CD14-positive monocyte (primary cell): Measurements from ENCODE around the gene KRTAP10-6. TPM values are rescaled to one million over a fixed set of nuclear protein-coding genes. Genes with fewer than 3 reads are reported as not detected.
A peak's percentile ranks its signal among the peaks of the same experiment; 100 is the strongest.

Experiments
- DNase-seq, 3 donors: peaks; one replicate each; pipeline ENCODE4 v3.0.0-alpha.2; 2011 to 2022
- H2AFZ ChIP-seq: 2 replicates; pipeline ENCODE4 v1.6.0; 2012; ENCODE audit warnings: mild to moderate bottlenecking, low read depth, low read length, inconsistent platforms; ENCODE audit not compliant: insufficient read depth, poor library complexity, severe bottlenecking
- H3K27ac ChIP-seq, 2 donors: 1 replicate in 1 of 2; 2 replicates in 1 of 2; pipeline ENCODE4 v1.5.1; 2012 to 2013; ENCODE audit warnings: low read length in 2 of 2, control low read depth in 1 of 2, inconsistent platforms in 1 of 2, low read depth in 1 of 2, mild to moderate bottlenecking in 1 of 2
- H3K27me3 ChIP-seq, 2 donors: one replicate each; pipeline versions ENCODE4 v1.6.0 to v1.6.1; 2011 to 2013; ENCODE audit warnings: low read length in 2 of 2; ENCODE audit not compliant: control insufficient read depth in 2 of 2, insufficient read depth in 2 of 2
- H3K36me3 ChIP-seq, 2 donors: replicated peaks in 1 of 2; 1 replicate in 1 of 2; 2 replicates in 1 of 2; pipeline versions ENCODE4 v1.5.1 to v1.6.1; 2012 to 2013; ENCODE audit warnings: low read length in 2 of 2, control low read depth in 1 of 2, inconsistent platforms in 1 of 2, mild to moderate bottlenecking in 1 of 2; ENCODE audit not compliant: insufficient read depth in 2 of 2, control insufficient read depth in 1 of 2
- H3K4me1 ChIP-seq, 2 donors: 1 replicate in 1 of 2; 2 replicates in 1 of 2; pipeline versions ENCODE4 v1.5.1 to v1.6.1; 2012 to 2013; ENCODE audit warnings: low read length in 2 of 2, control low read depth in 1 of 2, inconsistent platforms in 1 of 2, mild to moderate bottlenecking in 1 of 2, moderate library complexity in 1 of 2; ENCODE audit not compliant: insufficient read depth in 2 of 2, control insufficient read depth in 1 of 2
- H3K4me2 ChIP-seq: replicated peaks from 2 replicates; pipeline ENCODE3; 2012; ENCODE audit warnings: low read length, moderate library complexity, mild to moderate bottlenecking; ENCODE audit not compliant: poor library complexity, severe bottlenecking; ENCODE audit errors: extremely low read depth
- H3K4me3 ChIP-seq, 3 experiments: fragments of 200-600 bp in 1 of 3; sonication (generic) in 1 of 3; replicated peaks in 1 of 3; 1 replicate in 2 of 3; 2 replicates in 1 of 3; pipeline ENCODE4 v1.5.1; 2011 to 2013; ENCODE audit warnings: low read length in 3 of 3, mild to moderate bottlenecking in 3 of 3, control low read depth in 2 of 3, low read depth in 2 of 3, inconsistent platforms in 1 of 3, moderate library complexity in 1 of 3
- H3K79me2 ChIP-seq: 2 replicates; pipeline ENCODE4 v1.6.0; 2012; ENCODE audit warnings: mild to moderate bottlenecking, control low read depth, inconsistent platforms, low read length, moderate library complexity; ENCODE audit not compliant: insufficient read depth
- H3K9ac ChIP-seq: 2 replicates; pipeline ENCODE4 v1.6.0; 2017; ENCODE audit warnings: low read length, mild to moderate bottlenecking; ENCODE audit not compliant: insufficient read depth, poor library complexity, severe bottlenecking
- H3K9me3 ChIP-seq, 2 donors: replicated peaks in 1 of 2; 1 replicate in 1 of 2; 2 replicates in 1 of 2; pipeline versions ENCODE4 v1.5.1 to v1.6.1; 2012 to 2013; ENCODE audit warnings: low read length in 2 of 2, control low read depth in 1 of 2; ENCODE audit not compliant: control insufficient read depth in 1 of 2, insufficient read depth in 1 of 2
- H4K20me1 ChIP-seq: 2 replicates; pipeline ENCODE4 v1.6.0; 2012; ENCODE audit warnings: mild to moderate bottlenecking, low read length, control low read depth, moderate library complexity; ENCODE audit not compliant: insufficient read depth
- H3K27ac Mint-ChIP-seq, 7 donors: one replicate each; pipeline ENCODE4 v1.8.0; 2020; ENCODE audit warnings: mild to moderate bottlenecking in 7 of 7, mixed read lengths in 7 of 7, moderate library complexity in 6 of 7, inconsistent platforms in 2 of 7
- H3K27me3 Mint-ChIP-seq, 3 donors: one replicate each; pipeline ENCODE4 v1.8.0; 2021 to 2022; ENCODE audit warnings: low read depth in 3 of 3, mild to moderate bottlenecking in 3 of 3, mixed read lengths in 3 of 3, moderate library complexity in 3 of 3, inconsistent platforms in 1 of 3
- H3K36me3 Mint-ChIP-seq, 2 donors: one replicate each; pipeline ENCODE4 v1.8.0; 2020; ENCODE audit warnings: mixed read lengths in 2 of 2, inconsistent platforms in 1 of 2, mild to moderate bottlenecking in 1 of 2
- H3K4me1 Mint-ChIP-seq: one replicate; pipeline ENCODE4 v1.8.0; 2020; ENCODE audit warnings: mild to moderate bottlenecking, mixed read lengths
- H3K4me3 Mint-ChIP-seq, 2 donors: one replicate each; pipeline ENCODE4 v1.8.0; 2020; ENCODE audit warnings: mild to moderate bottlenecking in 2 of 2, mixed read lengths in 2 of 2, moderate library complexity in 1 of 2
- H3K9me3 Mint-ChIP-seq, 7 donors: one replicate each; pipeline ENCODE4 v1.8.0; 2020 to 2022; ENCODE audit warnings: mixed read lengths in 7 of 7, mild to moderate bottlenecking in 6 of 7, moderate library complexity in 6 of 7, inconsistent platforms in 2 of 7
- CTCF ChIP-seq: fragments of 200-600 bp; IDR thresholded peaks from one replicate; pipeline ENCODE4 v1.8.0; 2022; ENCODE audit warnings: antibody characterized with exemption, mild to moderate bottlenecking
- WGBS: methylation state at CpG from one replicate; pipeline ENCODE4 v1.1.5; 2013; ENCODE audit warnings: missing lambda C conversion rate; ENCODE audit not compliant: insufficient coverage; 5-methylcytosine and 5-hydroxymethylcytosine counted together
- intact Hi-C, 2 donors: fragments of 100-400 bp; cut with micrococcal nuclease; formaldehyde crosslinking; loops; one replicate each; pipeline versions ENCODE4 v1.15.0 to v1.15.1; 2023
- polyA plus RNA-seq, 3 donors: library from polyadenylated mRNA; depleted of rRNA in 1 of 3; unstranded in 2 of 3; stranded (reverse) in 1 of 3; fragments of 300-500 nt in 2 of 3; fragments of >200 nt in 1 of 3; fragmentation: Illumina TruSeq in 2 of 3; gene quantifications; 1 replicate in 2 of 3; 2 replicates in 1 of 3; pipeline ENCODE4 v1.2.3, GENCODE V29; 2012 to 2021

Gene KRTAP10-6
- polyA plus RNA-seq, 3 donors: not detected

DNA sequence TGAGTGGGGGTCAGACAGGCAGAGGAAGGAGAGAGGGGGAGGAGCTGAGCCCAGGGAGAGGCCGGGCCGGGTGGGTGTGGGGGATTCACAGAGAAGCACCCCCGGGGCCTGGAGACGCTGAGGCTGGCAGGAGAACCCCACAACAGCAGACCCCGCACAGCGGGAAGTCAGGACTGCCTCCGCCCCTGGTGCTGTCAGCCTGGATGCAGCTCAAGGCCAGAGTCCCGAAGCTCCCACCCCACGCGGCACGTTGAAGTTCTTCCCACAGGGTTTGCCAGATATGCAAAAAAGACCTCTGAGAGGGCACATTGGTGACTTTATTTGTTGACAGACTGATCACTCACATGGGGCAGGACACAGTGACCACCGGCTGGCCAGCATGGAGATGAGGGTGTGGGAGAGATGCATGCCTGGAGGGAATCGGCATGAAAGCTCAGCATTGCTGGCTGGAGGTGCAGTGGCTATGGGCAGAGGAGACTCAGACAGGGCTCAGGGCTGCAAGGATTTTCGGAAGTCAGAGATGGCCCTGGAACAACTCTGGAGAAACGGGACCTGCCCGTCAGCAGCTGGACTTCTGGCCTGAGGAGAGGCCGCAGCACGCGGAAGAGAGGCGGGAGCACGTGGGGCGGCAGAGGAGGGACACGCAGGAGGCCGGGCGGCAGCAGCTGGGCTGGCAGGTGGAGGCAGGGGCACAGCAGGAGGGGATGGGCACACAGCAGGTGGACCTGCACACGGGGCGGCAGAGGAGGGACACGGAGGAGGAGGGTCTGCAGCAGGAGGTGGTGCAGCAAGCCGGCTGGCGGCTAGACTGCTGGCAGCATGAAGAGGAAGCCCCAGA is 34.6 kb downstream of the KRTAP10-6 start:
- H3K79me2 ChIP-seq: no peaks in the 10 kb centered on the region
- H3K27ac ChIP-seq: no peak overlapping the region
- intact Hi-C loops: no loop called here
- H3K4me1 Mint-ChIP-seq: no peaks in the 10 kb centered on the region
- no peak for TF ChIP-seq CTCF
- DNase-seq: no peak
- H3K27ac Mint-ChIP-seq: no peak overlapping the region
- peaks cover 0 to 5% of the 10 kb centered on the region in 2 donors for H3K9me3 ChIP-seq
- 73% methylated on average over 25 of the region's 30 CpGs for WGBS
- H3K36me3 ChIP-seq: no peaks in the 10 kb centered on the region
- no peaks in the 10 kb centered on the region for H3K4me1 ChIP-seq
- H3K9me3 Mint-ChIP-seq: peaks cover 2 to 25% (median 7%) of the 10 kb centered on the region in 7 donors
- H3K4me3 Mint-ChIP-seq: no peak overlapping the region
- peaks cover 7 to 12% (median 10%) of the 10 kb centered on the region in 3 donors for H3K27me3 Mint-ChIP-seq
- H4K20me1 ChIP-seq: no peaks in the 10 kb centered on the region
- H3K27me3 ChIP-seq: no peaks in the 10 kb centered on the region
- no peak overlapping the region for H3K9ac ChIP-seq
- H2AFZ ChIP-seq: no peak overlapping the region
- no peak overlapping the region for H3K4me2 ChIP-seq
- H3K36me3 Mint-ChIP-seq: no peaks in the 10 kb centered on the region
- no peak overlapping the region for H3K4me3 ChIP-seq

- Histone ChIP-seq H3K4me1 (no peaks in the 10 kb centered on the region), H3K9me3 (no peaks in the 10 kb centered on the region), H3K36me3 (no peaks in the 10 kb centered on the region), H2AFZ (no peak overlapping the region), H3K4me2 (no peak overlapping the region), H3K9ac (no peak overlapping the region), H3K79me2 (no peaks in the 10 kb centered on the region), H3K27ac (no peak overlapping the region), H4K20me1 (no peaks in the 10 kb centered on the region), H3K4me3 (no peak overlapping the region), H3K27me3 (no peaks in the 10 kb centered on the region)
- H3K27ac Mint-ChIP-seq: no peak overlapping the region
- intact Hi-C loops: no loop called here
- peak overlapping the region in 1 of 2 donors; percentile 21 for H3K4me3 Mint-ChIP-seq
- 82% methylated on average over 6 of the region's 9 CpGs for WGBS
- H3K4me1 Mint-ChIP-seq: no peaks in the 10 kb centered on the region
- peaks cover 8 to 12% (median 12%) of the 10 kb centered on the region in 3 donors for H3K27me3 Mint-ChIP-seq
- no peaks in the 10 kb centered on the region for H3K36me3 Mint-ChIP-seq
- TF ChIP-seq CTCF: no peak
- DNase-seq: no peak
- peaks cover 0 to 21% (median 5%) of the 10 kb centered on the region in 7 donors for H3K9me3 Mint-ChIP-seq
Observed at GRCh38 chr21:44556879-44557278, 35.4 kb downstream of the KRTAP10-6 start.
